MM.1S (cell line): ENCODE results near the gene APBB2.

ENCODE experiments used
- DNase-seq: peaks from one replicate; pipeline ENCODE4 v3.0.0-alpha.2; 2015
- H2AFZ ChIP-seq: fragments of 300-600 bp; sonication (generic); 2 replicates; pipeline ENCODE4 v1.6.0; 2016; ENCODE audit warnings: antibody characterized with exemption, low read length
- H3F3A ChIP-seq: fragments of 300-600 bp; sonication (generic); 2 replicates; pipeline ENCODE4 v1.6.1; 2016; ENCODE audit warnings: mild to moderate bottlenecking, antibody characterized with exemption, low read length, moderate library complexity, mixed read lengths; ENCODE audit not compliant: insufficient read depth
- H3K27ac ChIP-seq: fragments of 300-600 bp; sonication (generic); 2 replicates; pipeline ENCODE4 v1.5.1; 2016; ENCODE audit warnings: mild to moderate bottlenecking, low read length
- H3K27me3 ChIP-seq: fragments of 300-600 bp; sonication (generic); replicated peaks from 2 replicates; pipeline ENCODE4 v1.6.0; 2016; ENCODE audit warnings: low read length; ENCODE audit not compliant: insufficient read depth
- H3K36me3 ChIP-seq: fragments of 300-600 bp; sonication (generic); replicated peaks from 2 replicates; pipeline ENCODE4 v1.6.1; 2016; ENCODE audit warnings: mild to moderate bottlenecking, low read length, mixed read lengths; ENCODE audit not compliant: insufficient read depth
- H3K4me1 ChIP-seq: fragments of 300-600 bp; sonication (generic); 2 replicates; pipeline ENCODE4 v1.6.1; 2016; ENCODE audit warnings: low read length, mixed read lengths
- H3K4me2 ChIP-seq: fragments of 300-600 bp; sonication (generic); 2 replicates; pipeline ENCODE4 v1.6.0; 2016; ENCODE audit warnings: low read depth, low read length
- H3K4me3 ChIP-seq: fragments of 300-600 bp; sonication (generic); 2 replicates; pipeline ENCODE4 v1.5.1; 2016; ENCODE audit warnings: low read length, mixed read lengths
- H3K79me2 ChIP-seq: fragments of 300-600 bp; sonication (generic); 2 replicates; pipeline ENCODE4 v1.6.1; 2016; ENCODE audit warnings: mixed run types, low read length, mixed read lengths
- H3K9ac ChIP-seq: fragments of 300-600 bp; sonication (generic); 2 replicates; pipeline ENCODE4 v1.6.1; 2016; ENCODE audit warnings: low read length, mixed read lengths
- H3K9me2 ChIP-seq: fragments of 300-600 bp; sonication (generic); replicated peaks from 2 replicates; pipeline ENCODE4 v1.6.1; 2016; ENCODE audit warnings: mild to moderate bottlenecking, low read length, mixed read lengths; ENCODE audit not compliant: insufficient read depth
- H3K9me3 ChIP-seq: fragments of 300-600 bp; sonication (generic); replicated peaks from 2 replicates; pipeline ENCODE4 v1.6.1; 2016; ENCODE audit warnings: mild to moderate bottlenecking, low read length, mixed read lengths; ENCODE audit not compliant: insufficient read depth
- H4K20me1 ChIP-seq: fragments of 300-600 bp; sonication (generic); 2 replicates; pipeline ENCODE4 v1.6.1; 2016; ENCODE audit warnings: mild to moderate bottlenecking, low read length, moderate library complexity, mixed read lengths; ENCODE audit not compliant: insufficient read depth
- CTCF ChIP-seq: fragments of 300-600 bp; sonication (generic); IDR thresholded peaks from 2 replicates; pipeline ENCODE4 v1.5.1; 2016; ENCODE audit warnings: antibody characterized with exemption, low read length, mixed read lengths
- EZH2 ChIP-seq: fragments of 300-600 bp; sonication (generic); optimal IDR thresholded peaks from 2 replicates; pipeline ENCODE3; 2017; ENCODE audit warnings: low read depth, mild to moderate bottlenecking, antibody characterized with exemption, low read length, mixed read lengths
- EZH2phosphoT487 ChIP-seq: fragments of 300-600 bp; sonication (generic); IDR thresholded peaks from 2 replicates; pipeline ENCODE4 v1.6.1; 2018; ENCODE audit warnings: antibody characterized with exemption, low read length

The APBB2 gene

GRCh38 chr4:40888933-40889332, 325.4 kb downstream of the APBB2 start:
- Histone ChIP-seq H3K27me3 (no peaks in the 10 kb centered on the region), H3K4me3 (no peak overlapping the region), H3K27ac (no peak overlapping the region), H2AFZ (no peak overlapping the region), H4K20me1 (no peaks in the 10 kb centered on the region), H3K9me2 (no peaks in the 10 kb centered on the region), H3F3A (no peaks in the 10 kb centered on the region), H3K36me3 (no peaks in the 10 kb centered on the region), H3K9me3 (no peaks in the 10 kb centered on the region), H3K4me1 (no peaks in the 10 kb centered on the region), H3K4me2 (no peak overlapping the region), H3K79me2 (no peaks in the 10 kb centered on the region), H3K9ac (no peak overlapping the region)
- no peak for DNase-seq
- TF ChIP-seq EZH2phosphoT487 = no peak
- no peak for TF ChIP-seq CTCF
- TF ChIP-seq EZH2 = no peak

GRCh38 chr4:40887764-40888131, 326.6 kb downstream of the APBB2 start:
- Histone ChIP-seq H3K4me3 (no peak overlapping the region), H3K79me2 (no peaks in the 10 kb centered on the region), H3K9ac (no peak overlapping the region), H2AFZ (no peak overlapping the region), H3K9me2 (no peaks in the 10 kb centered on the region), H3K36me3 (no peaks in the 10 kb centered on the region), H3K4me1 (no peaks in the 10 kb centered on the region), H3F3A (no peaks in the 10 kb centered on the region), H4K20me1 (no peaks in the 10 kb centered on the region), H3K9me3 (no peaks in the 10 kb centered on the region), H3K4me2 (no peak overlapping the region), H3K27ac (no peak overlapping the region), H3K27me3 (no peaks in the 10 kb centered on the region)
- TF ChIP-seq EZH2 (no peak), EZH2phosphoT487 (no peak), CTCF (no peak)
- DNase-seq = no peak

GRCh38 chr4:40886931-40887763, 327.2 kb downstream of the APBB2 start:
- DNase-seq = no peak
- Histone ChIP-seq H2AFZ (no peak overlapping the region), H3F3A (no peaks in the 10 kb centered on the region), H4K20me1 (no peaks in the 10 kb centered on the region), H3K4me1 (no peaks in the 10 kb centered on the region), H3K9ac (no peak overlapping the region), H3K36me3 (no peaks in the 10 kb centered on the region), H3K9me3 (no peaks in the 10 kb centered on the region), H3K4me3 (no peak overlapping the region), H3K79me2 (no peaks in the 10 kb centered on the region), H3K27me3 (no peaks in the 10 kb centered on the region), H3K9me2 (no peaks in the 10 kb centered on the region), H3K4me2 (no peak overlapping the region), H3K27ac (no peak overlapping the region)
- TF ChIP-seq CTCF (no peak), EZH2 (no peak), EZH2phosphoT487 (no peak)
